Kasumi-1 (cell line): ENCODE results near the gene HOXB13.

ENCODE experiments used
- DNase-seq, 2 experiments: peaks; one replicate each; lab custom pipeline; 2025; lab: John Stamatoyannopoulos, UW

HOXB13 gene

DNA sequence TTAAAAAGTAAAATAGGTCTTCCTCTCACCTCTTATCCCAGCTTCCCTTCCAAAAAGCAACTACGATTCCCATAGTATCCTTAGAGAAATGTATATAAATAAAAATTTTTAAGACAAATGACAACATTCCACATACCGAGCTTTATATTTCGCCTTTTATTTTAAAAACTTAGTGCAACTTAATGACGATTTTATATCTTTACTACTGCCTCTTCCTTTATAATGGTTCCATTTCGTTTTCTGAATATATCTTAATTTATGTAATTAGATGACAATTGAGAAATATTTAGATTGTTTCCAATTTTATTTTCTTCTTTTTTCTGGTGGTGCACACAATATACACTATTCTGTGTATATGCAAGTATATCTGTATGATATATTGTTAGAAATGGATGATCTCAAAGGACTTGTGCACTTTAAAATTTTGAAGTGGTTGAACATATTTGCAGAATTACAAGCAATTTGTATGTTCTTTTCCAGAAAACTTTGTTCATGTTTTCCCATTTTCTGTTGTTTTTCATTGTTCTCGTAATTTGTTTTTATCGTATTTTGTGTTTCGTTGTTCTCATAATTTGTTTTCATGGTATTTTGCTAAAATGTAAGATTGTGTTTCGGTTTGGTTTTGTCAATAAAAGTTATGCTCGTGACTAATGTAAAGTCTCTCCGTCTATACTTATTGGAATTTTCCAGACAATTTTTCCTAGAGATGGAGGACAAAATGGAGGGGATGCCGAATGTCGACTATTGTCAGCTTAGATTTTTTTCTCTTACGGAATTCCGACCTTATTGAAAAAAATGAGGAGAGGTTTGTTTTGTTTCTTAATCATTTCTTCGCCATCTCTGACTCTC lies 20.4 kb upstream of the HOXB13 start:
- DNase-seq, result no peak

GRCh38 chr17:48747445-48748363 lies 19.2 kb upstream of the HOXB13 start:
- DNase-seq, result no peak

DNA sequence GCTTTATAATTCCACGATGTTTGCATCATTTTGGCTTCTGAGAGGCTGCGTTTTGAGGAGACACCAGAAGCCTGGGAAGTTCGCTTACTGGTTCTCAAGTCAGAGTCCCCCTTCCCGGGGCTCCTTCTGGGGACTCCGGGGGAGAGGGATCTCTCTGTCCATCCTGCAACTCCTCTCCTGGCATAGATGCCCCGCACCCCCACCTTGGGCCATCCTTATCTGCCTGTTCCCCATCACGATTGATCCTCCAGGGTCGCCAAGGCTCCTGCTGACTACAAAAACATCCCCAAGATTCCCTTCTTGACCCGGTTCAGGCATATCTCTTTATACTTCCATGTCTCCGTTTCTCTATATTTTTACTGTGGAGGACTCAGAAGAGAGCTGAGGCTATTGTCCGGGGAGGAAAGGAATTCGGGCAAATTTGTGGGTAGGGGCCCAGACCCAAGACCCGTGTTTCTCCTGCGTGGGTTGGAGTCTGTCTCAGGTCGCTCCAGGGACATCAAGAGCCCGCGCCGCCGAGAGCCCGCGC lies 18.4 kb upstream of the HOXB13 start:
- no peak for DNase-seq

- no peak for DNase-seq
Measured at GRCh38 chr17:48745381-48746275, 17.1 kb upstream of the HOXB13 start.

GRCh38 chr17:48740537-48740936 lies 12.0 kb upstream of the HOXB13 start:
- DNase-seq, result no peak

DNA sequence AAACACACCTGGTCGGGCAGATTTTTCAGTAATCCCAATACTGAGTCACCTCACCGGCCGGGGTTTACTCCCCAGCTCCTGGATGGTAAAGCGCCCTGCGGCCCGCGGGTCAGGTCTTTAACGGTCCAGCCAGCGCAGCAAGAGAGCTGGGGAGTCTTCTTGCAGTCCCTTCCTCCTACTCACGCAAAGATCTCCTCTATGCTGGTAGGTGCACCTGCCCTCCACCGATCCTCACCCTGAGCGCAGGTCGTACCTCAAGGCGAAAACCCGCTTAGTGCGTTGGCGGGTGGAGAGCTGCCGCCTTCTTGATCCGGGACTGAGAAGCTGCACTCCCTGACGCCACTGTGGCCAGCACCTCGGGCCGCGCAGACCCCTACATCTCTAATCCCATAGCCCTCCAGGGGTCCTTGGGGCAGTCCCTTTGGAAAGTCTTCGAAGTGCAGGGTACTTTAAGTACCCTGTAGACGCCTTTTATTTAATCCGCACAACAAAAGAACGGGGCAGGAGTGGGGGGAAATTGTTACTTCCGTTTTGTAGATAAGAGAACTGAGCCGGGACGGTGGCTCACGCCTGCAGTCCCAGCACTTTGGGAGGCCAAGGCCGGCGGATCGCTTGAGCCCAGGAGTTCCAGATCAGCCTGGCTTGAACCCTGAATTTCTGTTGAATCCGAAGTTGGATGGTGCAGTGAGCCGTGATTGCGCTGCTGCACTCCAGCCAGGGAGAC lies 10.4 kb upstream of the HOXB13 start:
- DNase-seq, result no peak

DNA sequence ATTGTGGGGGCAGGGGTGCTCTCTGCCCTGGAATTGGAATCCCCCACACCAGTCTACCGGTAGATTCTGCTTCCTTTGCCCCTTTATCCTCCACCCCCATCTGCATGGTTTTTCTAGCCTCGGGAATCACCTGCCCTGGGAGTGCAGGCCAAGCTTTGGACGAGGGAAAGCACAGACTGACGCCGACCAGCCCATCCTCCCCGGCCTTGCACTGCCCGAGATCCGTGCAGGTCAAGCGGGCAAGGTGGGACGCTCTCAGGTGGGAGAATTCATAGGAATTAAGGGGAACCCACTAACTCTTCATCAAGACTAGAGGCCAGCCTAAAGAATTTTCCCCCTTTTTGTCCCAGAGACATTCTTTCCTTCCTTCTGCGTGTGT lies 9.9 kb upstream of the HOXB13 start:
- DNase-seq, result no peak

- DNase-seq, result no peak
Measured at GRCh38 chr17:48737330-48738043, 8.9 kb upstream of the HOXB13 start.

GRCh38 chr17:48735062-48735351 lies 6.5 kb upstream of the HOXB13 start:
- DNase-seq, result no peak

DNA sequence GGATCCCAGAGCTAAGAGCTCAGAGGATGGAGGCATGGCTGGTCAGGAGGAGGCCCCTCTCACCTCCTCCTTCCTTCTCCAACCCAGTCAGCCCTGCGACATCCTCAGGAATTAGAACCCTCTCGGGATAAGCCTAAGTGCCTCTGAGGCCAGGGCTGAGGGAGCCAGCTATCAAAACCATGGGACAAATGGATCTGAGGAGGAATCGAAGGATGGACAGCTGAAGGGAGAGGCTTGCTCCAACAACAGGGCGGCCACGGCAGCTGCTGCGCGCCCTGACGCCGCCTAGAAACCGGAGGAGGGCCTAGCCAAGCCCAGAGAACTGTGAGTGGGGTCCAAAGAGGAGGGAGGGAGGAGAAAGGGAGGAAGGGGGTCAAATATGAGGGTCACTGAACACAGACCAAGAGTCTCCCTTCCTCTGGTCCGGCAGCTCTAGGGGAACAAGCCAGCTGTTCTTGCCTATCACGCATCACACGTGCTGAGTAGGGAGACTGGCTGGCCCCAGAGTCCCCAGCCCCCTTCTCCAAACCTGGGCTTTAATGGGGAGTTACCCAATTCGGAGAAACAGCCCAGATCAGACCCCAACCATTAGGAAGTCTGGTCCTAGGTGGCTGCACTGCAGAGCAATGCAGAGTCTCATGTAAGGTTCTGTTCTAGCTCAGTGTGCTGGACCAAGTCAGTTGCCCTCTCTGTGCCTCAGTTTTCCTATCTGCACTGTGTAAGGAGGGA lies 5.9 kb upstream of the HOXB13 start:
- DNase-seq, result no peak

DNA sequence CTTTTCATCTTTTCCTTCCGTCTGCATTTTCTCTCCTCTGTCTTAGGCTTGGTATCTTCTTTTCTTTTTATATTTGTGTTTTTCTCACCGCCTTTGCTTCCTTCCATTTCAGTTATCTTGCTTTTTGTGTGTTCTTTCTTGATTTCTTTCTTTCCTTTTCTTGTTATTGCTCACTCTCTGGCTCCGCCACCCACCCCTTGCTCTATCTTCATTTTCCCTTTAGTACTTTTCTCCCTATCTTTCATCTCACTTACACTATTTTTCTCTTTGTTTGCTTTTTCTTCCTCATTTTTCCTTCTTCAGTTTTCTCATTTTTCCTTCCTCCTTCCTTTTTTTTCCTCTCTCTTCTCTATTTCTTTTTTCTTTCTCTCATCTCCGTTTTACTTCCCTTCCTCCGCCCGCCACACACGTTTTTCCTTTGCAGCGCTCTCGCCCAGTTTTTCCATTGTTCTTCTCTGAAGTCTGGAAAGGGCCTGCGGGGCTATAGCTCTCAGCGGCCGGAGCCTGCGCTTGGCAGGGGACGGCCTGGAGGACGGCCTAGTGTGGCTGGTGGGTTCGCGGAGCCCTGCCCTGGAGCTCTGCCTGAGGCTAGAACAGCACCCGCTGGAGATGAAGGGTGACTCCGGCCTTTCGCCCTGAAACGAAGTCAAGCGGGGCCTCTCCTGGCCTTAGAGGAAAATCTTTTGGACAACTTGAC lies 5.2 kb upstream of the HOXB13 start:
- DNase-seq, result no peak

DNA sequence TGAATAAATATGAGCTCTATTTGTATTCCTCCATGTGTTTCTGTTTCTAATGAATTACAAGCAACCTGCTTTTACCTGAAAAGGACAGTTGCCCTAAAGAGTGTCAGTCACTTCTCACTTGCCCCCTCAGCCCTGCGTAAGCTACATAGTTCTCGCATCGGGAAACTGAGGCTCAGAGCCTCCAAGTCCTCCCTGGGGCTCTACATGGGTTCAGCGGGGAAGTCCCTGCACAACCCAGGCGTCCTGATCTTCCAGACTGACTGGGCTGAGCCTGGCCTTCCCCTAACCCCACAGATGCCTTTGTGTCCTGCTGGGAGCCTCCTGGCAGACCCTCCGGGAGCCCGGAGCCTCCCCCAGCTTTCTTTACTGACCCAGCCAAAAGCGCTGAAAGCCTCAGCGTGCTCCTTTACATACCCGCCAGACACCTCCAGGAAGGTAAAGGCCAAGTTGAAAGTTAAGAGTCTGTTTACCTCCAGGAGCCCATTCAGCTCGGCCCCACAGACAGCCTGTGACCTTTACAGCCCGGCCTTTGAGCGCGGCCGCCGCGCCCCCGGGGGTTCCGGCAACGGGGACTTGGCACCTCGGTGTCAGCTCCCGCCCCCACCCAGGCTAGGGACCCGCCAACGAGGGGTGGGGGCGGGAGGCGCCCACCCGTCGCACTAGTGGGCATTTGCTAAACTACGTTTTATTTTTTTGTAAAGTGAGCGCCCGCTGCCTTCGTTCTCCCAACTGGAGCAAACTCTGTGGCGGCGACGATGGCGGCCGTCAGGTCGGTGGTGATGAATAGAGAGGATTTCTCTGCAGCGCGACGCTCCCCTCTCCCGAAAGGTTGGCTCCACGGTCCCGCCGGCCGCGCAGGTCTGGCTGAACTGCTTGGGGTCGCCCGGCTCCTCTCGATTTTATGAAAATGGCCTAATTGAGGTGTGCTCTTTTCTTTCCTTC lies 4.4 kb upstream of the HOXB13 start:
- no peak for DNase-seq

DNA sequence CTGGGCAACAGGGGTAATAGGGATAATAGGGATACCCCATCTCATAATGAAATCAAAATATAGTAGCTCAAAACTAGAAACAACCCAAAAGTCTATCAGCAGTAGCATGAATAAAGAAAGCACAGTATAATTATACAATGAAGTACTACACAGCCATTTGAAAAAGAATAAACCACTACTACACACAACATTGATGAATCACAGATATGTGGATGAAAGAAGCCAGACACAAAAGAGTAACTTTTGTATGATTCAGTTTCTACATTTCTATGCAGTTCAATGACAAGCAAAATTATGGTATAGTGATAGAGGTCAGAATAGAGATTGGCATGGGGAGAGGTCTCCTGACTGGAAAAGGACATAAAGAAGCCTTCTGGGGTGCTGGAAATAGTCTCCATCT lies 2.8 kb upstream of the HOXB13 start:
- no peak for DNase-seq

DNA sequence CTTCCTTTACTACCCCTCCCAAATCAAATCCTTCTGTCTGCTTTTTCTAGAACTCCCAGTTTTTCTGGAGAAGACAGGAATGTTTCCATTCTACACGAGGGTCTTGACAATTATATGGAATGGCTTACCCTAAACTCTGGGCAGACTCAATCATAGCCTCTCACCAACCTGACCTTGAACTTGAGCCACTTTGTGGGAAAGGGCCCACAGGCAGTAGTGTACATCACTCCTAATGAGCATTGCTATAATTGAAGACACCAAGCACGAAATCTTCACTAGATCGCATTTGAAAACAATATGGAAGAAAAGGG lies 1.6 kb upstream of the HOXB13 start:
- DNase-seq, result no peak

DNA sequence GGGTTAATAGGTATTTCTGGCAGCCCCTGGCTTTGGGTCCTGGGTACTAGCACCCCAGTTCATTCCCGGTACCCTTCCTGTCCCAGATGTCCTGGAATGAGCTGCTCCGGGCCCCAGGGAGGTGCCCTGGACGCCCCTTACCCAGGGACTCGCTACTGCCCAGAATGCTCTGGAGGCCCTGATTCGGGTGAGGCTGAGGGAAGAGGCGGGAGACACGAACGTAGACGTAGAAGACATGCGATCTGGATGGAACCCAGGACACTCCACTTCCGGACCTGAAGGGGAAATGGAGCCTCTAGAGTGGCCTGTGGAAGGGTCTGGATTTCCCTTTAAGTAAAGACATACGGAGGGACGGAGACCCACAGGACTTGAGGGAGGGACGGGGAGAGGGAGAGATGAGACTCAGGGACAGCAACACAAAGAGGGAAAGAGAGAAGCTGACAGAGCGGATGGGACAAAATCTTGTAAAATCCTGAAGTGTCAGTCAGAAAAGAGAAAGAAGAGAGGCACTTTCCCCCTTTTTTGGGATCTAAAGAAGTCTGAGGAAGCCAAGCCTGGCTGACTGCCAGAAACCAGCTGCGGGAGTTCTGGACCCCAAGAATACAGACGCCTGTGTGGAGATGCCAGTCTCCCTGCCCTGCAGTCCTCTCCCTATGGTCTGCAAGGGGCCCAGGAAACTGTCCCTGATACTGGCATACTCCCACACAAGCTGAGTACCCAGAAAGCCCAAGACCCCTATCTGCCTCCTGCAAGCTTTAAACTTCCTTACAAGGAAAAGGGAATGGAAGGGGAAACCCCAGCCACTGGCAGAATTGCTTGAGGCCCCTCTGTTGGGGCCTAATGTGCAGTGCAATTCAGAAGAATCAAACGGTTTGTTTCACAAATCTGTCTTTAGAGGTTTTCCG lies 1.0 kb upstream of the HOXB13 start:
- no peak for DNase-seq

- DNase-seq, result no peak
Measured at GRCh38 chr17:48727415-48728175, 955 bp downstream of the HOXB13 start.

GRCh38 chr17:48726916-48727286 lies 1.6 kb downstream of the HOXB13 start:
- no peak for DNase-seq
